Activated T-helper 1 cell treated with Interleukin-2 at 50 U/mL for 16 hours (primary cell): ENCODE results near the gene ASIC5.

Source experiments
- DNase-seq: peaks from one replicate; pipeline ENCODE4 v3.0.0-alpha.2; 2020; ENCODE audit warnings: low read depth

ASIC5 gene

DNA sequence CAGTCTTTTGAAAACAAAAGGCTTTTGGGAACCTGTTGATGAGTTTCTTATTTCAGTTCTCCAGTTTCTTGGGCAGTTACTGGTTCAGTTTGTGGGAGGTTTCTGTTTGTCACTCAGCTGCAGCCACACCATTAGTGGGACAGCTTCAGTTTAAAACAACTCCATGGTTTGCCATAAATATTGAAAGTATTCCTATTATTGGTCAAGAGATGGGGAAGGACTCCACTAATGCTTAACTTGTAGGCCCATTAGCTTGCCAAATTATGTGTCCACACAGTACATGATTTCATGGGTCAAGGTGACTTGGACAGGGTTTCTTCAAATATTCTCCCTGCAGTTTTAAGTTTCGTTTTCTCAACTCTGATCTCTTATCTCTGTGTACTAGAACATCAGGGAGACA, 15.5 kb upstream of the ASIC5 start:
- no peak for DNase-seq

DNA sequence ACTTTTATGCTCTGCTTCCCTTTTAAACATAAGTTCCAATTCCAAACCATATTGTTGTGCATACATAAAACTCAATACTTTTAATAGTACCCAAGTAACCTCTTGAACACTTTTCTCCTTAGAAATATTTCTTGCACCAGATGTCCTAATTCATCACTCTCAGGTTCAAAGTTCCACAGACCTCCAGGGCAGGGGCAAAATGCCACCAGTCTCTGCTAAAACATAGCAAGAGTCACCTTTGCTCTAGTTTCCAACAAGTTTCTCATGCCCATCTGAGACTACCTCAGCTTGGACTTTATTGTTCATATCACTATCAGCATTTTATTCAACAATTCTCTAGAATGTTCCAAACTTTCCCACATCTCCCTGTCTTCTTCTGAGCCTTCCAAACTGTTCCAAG, 13.7 kb upstream of the ASIC5 start:
- no peak for DNase-seq

DNA sequence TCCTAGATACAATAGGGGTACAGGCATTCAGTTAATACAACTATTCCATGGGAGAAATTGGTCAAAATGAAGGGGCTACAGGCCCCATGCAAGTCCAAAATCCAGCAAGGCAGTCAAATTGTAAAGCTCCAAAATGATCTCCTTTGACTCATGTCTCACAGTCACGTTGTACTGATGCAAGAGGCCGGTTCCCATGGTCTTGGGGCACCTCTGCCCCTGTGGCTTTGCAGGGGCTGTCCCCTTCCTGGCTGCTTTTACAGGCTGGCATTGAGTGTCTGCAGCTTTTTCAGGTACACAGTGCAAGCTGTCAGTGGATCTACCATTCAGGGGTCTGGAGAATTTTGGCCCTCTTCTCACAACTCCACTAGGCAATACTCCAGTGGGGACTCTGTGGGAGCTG, 12.5 kb upstream of the ASIC5 start:
- DNase-seq, result no peak

DNA sequence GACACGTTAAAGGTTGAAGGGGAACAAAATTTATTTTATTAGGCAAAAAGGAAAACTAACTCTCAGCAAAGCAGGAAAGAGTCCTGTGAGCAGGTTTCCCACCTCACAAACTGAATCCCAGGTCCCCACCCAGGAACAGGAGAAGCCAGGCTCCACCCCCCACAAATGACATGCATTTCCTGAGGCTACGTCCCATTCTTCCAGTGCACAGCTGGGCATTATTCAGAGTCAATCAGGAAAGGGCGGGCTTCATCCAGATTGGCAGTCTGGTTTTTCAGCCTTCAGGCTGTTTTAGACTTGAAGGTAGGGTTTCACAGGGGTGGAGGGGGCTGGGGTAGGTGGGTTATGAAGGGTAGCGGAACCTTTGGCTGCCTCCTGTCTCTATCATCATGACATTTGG, 11.9 kb upstream of the ASIC5 start:
- DNase-seq, result no peak

DNA sequence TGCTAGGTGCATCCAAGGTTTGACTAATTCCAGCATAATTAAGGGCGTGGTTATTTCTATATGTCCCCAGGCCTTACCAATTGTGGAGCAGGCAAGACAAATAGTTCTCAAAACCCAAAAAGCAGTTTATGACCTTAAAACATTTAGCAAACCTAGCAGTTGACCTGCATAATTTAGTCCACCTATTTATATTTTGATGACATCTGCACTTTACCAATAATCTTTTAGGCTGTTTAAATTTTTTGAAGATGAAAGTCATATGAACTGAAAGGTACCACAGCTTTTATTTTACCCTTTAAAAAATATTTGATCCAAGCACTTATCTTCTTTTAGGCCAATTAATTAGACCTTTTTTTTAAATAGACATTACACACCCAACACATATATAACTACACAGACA, 9.8 kb upstream of the ASIC5 start:
- no peak for DNase-seq

DNA sequence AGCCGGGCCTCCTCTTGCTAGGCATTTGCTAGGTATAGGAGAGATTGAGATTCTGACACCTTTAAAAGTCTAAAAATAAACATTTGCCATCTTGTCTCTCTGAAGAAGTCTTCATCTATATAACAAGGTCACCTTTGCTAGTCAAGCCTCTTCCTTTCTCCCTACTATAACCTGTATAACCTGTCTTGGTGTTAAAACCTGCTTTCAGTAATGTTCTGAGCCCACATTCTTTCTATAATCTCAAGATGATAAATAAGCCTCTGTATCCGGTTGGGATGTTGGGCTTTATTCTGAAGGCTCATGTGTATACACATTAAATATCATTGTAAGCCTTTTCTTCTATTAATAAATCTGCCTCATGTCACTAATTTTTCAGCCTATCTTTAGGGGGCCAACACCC, 10.2 kb downstream of the ASIC5 start:
- no peak for DNase-seq

DNA sequence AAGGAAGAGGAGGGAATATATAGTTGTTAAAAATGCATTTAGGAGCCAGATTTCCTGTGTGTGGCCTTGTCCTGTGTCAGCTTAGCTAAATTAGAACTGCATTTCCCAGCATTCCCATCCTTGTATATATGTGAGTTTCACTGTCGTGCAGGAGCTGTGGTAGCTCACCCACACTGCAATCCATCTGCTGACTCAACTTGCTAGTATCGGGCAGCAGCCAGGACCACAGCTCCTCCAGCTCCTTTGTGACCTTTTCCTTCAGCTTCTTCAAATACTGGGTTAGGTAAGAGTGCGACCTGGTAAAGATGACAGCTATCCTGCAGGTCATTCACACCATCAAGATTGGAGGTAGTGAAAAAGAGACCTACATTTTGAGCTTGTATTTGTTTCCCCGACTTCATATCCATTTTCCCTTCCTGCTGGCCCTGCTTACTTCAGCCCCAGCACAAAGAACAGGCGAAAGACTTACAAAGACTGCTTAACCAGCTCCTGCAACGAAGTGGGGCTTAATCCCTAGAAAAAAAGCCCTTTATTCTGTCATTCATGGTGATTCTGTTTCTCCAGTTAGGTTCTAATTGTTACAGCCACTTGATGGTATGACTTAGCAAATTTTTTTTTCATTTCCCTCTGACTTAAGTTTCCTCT, 11.4 kb downstream of the ASIC5 start:
- no peak for DNase-seq

DNA sequence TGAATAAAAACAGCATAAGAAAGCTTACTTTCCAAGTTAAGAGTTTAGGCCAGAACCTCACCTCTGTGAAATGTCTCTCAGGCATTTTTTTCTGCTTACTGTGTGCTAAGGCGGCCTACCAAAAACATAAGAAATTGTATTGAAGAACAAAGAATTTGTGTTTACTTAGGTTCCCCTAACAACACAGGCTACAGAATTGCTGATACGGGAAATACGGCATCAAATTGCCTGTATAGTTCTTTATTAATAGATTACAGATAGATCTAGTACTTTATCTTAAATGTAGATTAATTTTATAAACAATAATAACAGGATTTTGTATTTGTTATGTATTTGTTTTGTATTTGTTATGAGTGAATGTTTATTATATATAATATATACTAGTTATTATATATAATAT, 12.9 kb downstream of the ASIC5 start:
- DNase-seq, result no peak

DNA sequence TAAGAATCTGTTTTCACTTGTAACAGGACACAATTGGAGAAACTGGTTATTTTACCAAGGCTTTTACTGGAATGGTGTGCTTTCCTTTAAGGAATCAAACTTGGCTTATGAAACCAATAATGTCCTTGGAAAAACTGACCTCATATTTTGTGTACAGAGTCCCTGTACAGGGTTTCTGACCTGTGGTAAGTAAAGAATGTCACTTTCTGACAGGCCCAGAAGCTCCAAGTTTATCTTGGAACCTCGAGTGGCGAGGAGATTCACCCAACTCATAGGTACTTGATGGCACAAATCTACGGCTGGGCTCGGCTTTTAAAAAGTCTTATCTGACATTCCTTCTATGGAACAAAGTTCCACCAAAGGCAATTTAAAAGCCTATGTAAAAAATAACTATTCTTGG, 17.0 kb downstream of the ASIC5 start:
- DNase-seq, result no peak

DNA sequence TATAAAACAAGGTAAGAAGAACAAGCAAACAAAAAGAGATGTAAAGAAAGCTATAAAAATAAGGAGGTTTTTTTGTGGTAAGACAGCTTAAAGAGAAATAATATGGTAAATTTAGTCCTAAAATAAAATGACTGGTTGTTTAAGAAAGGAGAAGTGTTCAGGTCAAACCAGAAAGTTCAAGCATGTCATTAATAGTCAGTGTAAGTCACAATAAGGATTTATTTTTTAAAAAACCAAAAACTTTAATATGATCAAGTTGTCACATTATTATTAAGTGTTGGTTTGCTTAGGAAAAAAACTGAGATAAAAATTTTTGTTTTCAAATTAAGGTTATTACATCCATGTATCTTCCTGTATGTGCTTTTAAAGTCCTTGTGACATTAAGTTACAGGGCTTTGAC, 19.1 kb downstream of the ASIC5 start:
- no peak for DNase-seq

DNA sequence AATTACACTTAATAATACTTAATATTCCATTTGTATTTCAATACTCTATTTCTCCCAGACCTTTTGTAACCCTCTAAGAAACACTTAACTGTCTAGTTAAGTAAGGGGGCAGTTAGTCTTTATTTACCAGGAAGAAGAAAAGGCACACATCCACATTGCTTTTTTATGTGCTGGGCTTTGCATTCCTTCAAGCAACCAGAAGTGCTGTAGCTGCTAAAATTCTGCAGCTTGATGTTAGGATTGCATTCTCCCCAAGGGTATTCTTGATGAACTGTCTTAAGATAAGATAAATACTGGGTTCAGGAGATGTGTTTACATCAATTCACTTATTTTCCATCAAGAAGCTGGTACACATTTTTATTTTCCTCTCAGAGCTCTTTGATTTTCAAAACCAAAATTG, 24.0 kb downstream of the ASIC5 start:
- DNase-seq, result no peak

DNA sequence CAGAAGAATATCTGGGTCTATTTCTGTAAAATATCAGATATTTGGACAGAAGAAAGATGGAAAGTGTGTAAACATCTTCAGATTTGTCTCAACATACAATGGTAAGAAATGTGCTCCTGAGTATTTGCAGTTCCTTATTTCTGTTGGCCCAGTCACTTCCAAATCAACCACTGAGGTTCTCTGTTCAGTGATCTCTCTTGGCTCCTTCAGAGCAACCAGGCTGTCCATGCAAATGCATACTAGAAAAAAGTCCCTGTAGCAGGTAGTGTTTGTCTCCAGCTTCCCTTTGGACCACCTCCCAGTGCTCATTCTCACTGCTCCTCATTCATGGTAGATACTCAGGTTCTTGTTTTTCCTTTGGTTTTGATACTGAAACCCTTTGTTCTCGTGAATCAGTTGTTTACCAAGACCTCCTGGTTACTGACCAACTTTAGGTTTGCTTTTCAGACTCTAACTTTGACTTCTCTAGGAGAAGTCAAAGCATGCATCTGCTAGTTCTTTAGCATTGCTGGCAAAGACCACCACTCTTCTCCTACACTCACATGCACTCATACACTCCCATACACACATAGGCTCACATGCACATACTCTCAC, 28.8 kb downstream of the ASIC5 start:
- no peak for DNase-seq

DNA sequence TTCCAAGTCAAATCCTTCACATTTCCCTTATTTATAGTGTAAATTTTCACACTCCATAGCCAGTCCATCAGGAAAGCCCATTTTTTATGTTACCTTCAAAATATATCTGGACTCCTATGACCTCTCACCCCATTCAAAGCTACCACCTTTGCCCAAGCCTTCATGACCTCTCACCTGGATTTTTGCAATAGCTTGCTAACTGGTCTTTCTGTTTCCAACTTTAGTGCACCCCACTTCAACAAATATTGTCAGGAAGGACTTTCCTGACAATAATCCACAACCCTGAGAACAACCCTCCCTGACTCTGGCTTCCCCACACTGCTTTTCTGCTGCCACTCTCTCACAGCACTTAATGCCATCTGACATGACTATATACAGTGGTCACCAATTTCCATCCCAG, 33.4 kb downstream of the ASIC5 start:
- DNase-seq, result no peak

DNA sequence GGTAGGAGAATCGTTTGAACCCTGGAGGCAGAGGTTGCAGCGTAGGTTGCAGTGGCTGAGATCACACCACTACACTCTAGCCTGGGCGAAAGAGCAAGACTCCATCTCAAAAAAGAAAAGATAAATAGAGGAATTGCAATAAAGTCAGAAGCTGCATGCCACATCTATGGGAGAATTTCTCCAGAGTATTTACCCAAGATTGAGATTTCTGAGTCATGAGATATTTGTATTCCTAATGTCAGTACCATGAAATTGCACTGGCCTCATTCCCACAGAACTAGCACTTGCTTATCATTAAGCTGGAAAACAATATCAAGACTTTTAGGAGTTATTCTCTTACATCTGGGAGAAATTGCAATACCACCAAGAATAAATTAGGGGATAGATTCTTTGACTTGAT, 37.4 kb downstream of the ASIC5 start:
- no peak for DNase-seq

DNA sequence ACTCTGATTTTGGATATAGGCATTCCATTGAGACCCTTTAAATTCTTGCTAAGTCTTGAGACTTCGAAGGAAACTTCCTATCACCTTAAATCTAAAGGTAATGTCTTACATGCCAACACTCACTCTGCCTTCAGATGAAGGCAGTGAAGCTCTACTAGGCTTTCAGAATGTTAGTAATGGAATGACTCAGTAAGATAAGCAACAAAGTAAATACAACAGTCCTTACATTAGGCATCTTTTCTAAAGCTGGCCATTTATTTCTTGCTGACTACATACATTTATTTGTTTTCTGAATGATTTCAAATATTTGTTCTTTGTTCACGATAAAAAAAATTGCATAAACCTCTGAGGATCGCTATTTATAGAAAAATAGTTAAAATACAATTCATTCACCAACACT, 43.5 kb downstream of the ASIC5 start:
- DNase-seq, result no peak

DNA sequence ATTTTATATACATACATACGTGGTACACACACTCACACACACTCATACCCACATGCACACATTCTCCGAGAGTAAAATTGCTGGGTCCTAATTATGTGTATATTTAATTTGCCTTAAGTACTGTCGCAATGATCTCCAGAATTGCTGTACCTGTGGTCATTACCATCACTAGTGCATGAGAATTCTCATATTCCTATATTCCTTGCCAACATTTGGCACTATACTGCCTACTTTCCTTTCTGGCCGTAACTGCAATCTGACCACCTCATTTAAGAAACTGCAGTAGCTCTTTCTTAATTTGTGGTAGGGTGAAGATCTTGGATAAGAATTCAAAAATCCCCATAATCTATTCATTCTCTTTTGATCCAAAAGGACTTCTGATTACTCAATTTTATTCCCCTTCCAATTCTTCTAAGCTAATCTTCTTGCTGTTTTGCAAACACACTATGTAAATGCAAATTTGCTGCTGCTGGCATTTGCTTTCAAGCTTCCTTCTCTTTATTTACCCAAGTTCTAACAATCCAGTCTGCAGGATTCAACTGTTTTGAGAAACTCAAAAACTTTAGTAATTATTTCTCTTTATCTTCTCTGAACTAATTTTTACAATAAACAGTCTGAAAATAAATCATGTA, 45.1 kb downstream of the ASIC5 start:
- no peak for DNase-seq

DNA sequence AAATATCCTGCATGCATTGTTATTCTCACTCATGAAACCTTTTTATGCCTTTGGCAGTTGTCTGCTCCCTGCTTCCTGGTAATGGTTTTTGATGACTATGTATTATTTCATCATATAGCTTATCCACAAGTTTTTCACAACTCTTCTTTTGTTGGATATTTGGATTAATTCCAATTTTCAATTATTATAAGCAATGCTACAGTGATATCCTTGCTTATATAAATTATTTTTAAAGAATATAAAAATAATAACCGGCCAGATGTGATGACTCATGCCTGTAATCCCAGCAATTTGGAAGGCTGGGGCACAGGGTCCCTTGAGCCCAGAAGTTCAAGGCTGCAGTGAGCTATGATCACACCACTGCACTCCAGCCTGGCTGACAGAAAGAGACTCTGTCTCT, 47.0 kb downstream of the ASIC5 start:
- DNase-seq, result no peak

DNA sequence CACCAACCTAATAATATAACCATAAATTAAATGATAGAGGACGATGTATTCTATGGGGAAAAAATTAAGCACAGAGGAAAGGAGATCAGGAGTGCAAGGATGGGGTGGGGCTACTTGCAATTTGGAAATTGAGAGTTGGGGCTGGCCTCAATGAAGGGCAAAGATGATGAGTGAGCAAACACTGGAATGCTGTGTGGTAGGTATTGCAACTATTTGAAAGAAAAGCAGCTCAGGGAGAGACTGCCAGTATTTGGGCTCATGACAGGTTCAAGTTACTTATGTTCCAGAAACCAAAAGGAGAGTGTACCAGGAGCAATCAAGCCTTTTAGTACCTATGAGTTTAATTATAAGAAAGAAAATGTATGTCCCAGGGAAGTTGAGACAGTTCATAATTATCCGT, 47.4 kb downstream of the ASIC5 start:
- DNase-seq, result no peak

DNA sequence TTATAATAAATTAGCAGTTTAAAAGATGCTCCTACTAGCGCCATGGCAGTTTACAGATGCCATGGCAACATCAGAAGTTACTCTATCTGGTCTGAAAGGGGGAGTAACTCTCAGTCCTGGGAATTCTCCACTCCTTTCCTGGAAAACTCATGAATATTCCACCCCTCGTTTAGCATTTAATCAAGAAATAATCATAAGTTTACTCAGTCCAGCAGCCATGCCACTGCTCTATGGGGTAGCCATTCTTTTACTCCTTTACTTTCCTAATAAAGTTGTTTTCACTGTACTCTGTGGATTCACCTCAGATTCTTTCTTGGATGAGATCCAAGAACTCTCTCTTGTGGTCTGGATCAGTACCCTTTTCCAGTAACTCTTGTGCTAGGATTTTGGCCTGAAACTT, 55.0 kb downstream of the ASIC5 start:
- DNase-seq, result no peak

DNA sequence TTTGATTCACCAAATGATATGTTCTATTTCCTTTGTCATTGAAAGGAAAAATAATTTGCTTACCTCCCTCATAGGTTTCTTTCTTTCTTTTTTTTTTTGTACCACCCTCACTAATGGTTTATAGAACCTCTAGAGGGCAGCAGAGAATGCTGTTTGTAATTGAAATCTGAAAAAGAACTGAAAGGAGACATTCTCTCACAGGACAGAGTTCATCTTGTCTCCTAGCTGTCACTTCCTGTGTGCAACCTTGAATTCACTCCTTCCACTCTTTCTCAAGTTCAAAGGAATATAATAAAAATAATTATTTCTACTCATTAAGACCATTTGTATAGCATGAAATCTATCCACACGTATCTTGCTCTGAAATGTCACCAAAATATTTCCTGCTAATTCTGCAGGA, 56.2 kb downstream of the ASIC5 start:
- DNase-seq, result no peak

DNA sequence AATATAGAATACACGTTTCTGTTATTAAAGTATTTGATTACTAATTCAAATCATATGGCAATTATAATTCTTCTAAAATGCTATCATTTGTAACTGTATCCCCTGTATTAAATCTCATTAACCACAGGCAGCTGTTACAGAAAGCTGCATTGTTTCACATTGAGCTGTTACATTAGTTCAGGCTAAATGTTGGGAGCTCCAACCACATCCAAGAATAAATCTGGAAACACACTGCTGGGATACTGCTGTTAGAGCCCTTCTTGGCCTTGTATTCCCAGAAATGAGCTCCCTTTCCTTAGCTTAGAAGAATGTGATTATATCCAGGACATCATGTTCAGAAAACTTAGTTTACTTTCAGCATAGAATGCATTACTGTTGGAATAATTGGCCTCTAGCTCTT, 59.1 kb downstream of the ASIC5 start:
- DNase-seq, result no peak

DNA sequence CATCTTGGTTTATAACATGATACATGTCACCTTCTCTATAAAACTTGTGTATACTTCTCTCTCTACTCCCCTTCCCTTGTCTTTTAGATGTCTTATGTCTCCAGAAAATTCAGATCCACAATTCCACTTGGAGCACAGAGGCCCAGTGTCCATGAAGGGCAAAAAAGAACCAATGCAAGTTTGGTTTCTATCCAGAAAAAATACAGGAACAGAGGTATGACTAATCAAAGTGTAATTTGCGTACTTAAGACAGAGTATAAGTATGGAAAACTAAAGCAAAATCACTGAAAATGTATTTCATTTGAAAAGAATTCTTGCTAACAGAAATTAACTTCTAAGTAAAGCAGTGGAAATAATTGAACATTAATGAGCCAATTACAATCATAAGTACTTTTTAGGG, 61.1 kb downstream of the ASIC5 start:
- no peak for DNase-seq

DNA sequence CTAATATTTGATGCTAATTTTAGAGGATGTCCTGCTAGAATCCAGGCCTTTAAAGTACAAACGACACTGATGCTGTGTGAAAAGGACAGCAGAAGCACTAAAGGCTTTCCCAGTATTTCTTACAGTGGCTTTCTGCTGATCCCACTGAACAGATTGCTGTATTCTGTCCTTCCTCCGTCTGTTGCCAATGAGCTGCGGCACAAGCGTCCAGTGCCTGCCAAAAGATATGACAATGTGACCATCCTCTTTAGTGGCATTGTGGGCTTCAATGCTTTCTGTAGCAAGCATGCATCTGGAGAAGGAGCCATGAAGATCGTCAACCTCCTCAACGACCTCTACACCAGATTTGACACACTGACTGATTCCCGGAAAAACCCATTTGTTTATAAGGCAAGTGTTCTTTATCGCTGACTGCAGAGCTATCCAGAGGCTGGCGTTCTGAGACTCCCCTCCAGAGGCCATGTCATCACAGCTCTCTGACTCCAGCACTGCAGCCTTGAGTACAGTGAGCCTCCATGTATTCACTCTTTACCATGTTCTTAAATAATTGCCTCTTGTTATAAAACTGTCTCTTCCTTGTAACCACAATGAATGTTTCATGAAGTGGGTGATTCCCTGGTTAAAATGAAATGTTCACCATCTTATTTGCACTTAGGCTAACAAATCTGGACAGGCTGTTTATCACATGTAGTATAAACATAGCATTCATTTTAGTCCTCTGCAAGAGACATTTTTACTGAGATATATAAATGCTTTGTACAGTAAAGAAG, 63.7 kb downstream of the ASIC5 start:
- no peak for DNase-seq
